ENCODE data around the gene APMAP. TPM values are rescaled to one million over a fixed set of nuclear protein-coding genes. Genes with fewer than 3 reads are reported as not detected.

APMAP gene
- total and polyA plus RNA-seq, 8 donors: 20.8 to 47.8 (median 28.4) TPM

GRCh38 chr20:25038591-25039015 lies 46.1 kb upstream of the APMAP start:
- peak overlapping the region; percentile 54 to 82 (median 72) for H3K27ac ChIP-seq
- no peaks in the 10 kb centered on the region for H3K27me3 ChIP-seq
- DNase-seq: peak in 2 of 6 donors; percentile 27 to 54
- no peaks in the 10 kb centered on the region for H3K9me3 ChIP-seq
- TF ChIP-seq CTCF (IDR thresholded peaks at IDR 0.05): no peak
- 79 to 81% methylated on average over 6 of the region's 6 CpGs for WGBS, 2 donors
- no peak overlapping the region for H3K4me3 ChIP-seq
- intact Hi-C loops (cut with DNase I): no loop called here
- no peaks in the 10 kb centered on the region for H3K36me3 ChIP-seq
- ATAC-seq: no peak
- H3K4me1 ChIP-seq: peaks cover 57 to 80% (median 78%) of the 10 kb centered on the region in 3 donors
- FAIRE-seq: no peak

GRCh38 chr20:25038103-25038410 lies 45.5 kb upstream of the APMAP start:
- H3K27me3 ChIP-seq: no peaks in the 10 kb centered on the region
- WGBS, 2 donors: 37 to 50% methylated on average over 3 of the region's 3 CpGs
- peak in 1 of 6 donors; percentile 33 for DNase-seq

GRCh38 chr20:25037288-25038102 lies 44.9 kb upstream of the APMAP start:
- intact Hi-C loops (cut with DNase I): no loop called here
- DNase-seq (peak in 2 of 6 donors; percentile 11 to 26), ATAC-seq (no peak), FAIRE-seq (no peak)
- no peak for TF ChIP-seq CTCF (IDR thresholded peaks at IDR 0.05)
- H3K4me3 ChIP-seq: no peak overlapping the region
- peak overlapping the region; percentile 54 to 82 (median 72) for H3K27ac ChIP-seq
- 62 to 71% methylated on average over 15 of the region's 15 CpGs for WGBS, 2 donors
- peaks cover 61 to 85% (median 83%) of the 10 kb centered on the region in 3 donors for H3K4me1 ChIP-seq
- H3K27me3 ChIP-seq: no peaks in the 10 kb centered on the region
- H3K36me3 ChIP-seq: no peaks in the 10 kb centered on the region
- H3K9me3 ChIP-seq: no peaks in the 10 kb centered on the region

More at GRCh38 chr20:25038103-25038410, 45.5 kb upstream of the APMAP start:
- no peaks in the 10 kb centered on the region for H3K36me3 ChIP-seq
- no peak overlapping the region for H3K4me3 ChIP-seq
- no peak for TF ChIP-seq CTCF (IDR thresholded peaks at IDR 0.05)
- ATAC-seq (no peak), FAIRE-seq (no peak)
- intact Hi-C loops (cut with DNase I): no loop called here
- H3K27ac ChIP-seq: peak overlapping the region; percentile 54 to 82 (median 72)
- peaks cover 61 to 83% (median 80%) of the 10 kb centered on the region in 3 donors for H3K4me1 ChIP-seq
- H3K9me3 ChIP-seq: no peaks in the 10 kb centered on the region

GRCh38 chr20:25036331-25036936 lies 43.9 kb upstream of the APMAP start:
- peak in 1 of 6 donors; percentile 2 for DNase-seq
- Histone ChIP-seq H3K27ac (peak overlapping the region in 1 of 4 donors; percentile 82), H3K27me3 (no peaks in the 10 kb centered on the region), H3K4me3 (no peak overlapping the region), H3K36me3 (no peaks in the 10 kb centered on the region), H3K4me1 (peaks cover 66 to 83% (median 82%) of the 10 kb centered on the region in 3 donors), H3K9me3 (no peaks in the 10 kb centered on the region)
- 59 to 61% methylated on average over 7 of the region's 7 CpGs for WGBS, 2 donors
- TF ChIP-seq CTCF (IDR thresholded peaks at IDR 0.05): no peak
- FAIRE-seq: no peak
- ATAC-seq: no peak
- intact Hi-C loops (cut with DNase I): no loop called here

GRCh38 chr20:25035921-25036320 lies 43.4 kb upstream of the APMAP start:
- FAIRE-seq (no peak), DNase-seq (no peak), ATAC-seq (no peak)
- Histone ChIP-seq H3K27me3 (no peaks in the 10 kb centered on the region), H3K9me3 (no peaks in the 10 kb centered on the region), H3K36me3 (no peaks in the 10 kb centered on the region), H3K4me3 (no peak overlapping the region), H3K27ac (no peak overlapping the region), H3K4me1 (peaks cover 68 to 79% (median 78%) of the 10 kb centered on the region in 3 donors)
- intact Hi-C loops (cut with DNase I): no loop called here
- WGBS, 2 donors: 49 to 50% methylated on average over 4 of the region's 4 CpGs
- TF ChIP-seq CTCF (IDR thresholded peaks at IDR 0.05): no peak

All from pancreas (tissue), 10 donors.